NK-92 (cell line): Measurements from ENCODE around the gene EEF1AKMT3.

Experiments
- DNase-seq: peaks from one replicate; lab custom pipeline; 2025; ENCODE audit not compliant: unreplicated experiment; lab: John Stamatoyannopoulos, UW

EEF1AKMT3 gene

DNA sequence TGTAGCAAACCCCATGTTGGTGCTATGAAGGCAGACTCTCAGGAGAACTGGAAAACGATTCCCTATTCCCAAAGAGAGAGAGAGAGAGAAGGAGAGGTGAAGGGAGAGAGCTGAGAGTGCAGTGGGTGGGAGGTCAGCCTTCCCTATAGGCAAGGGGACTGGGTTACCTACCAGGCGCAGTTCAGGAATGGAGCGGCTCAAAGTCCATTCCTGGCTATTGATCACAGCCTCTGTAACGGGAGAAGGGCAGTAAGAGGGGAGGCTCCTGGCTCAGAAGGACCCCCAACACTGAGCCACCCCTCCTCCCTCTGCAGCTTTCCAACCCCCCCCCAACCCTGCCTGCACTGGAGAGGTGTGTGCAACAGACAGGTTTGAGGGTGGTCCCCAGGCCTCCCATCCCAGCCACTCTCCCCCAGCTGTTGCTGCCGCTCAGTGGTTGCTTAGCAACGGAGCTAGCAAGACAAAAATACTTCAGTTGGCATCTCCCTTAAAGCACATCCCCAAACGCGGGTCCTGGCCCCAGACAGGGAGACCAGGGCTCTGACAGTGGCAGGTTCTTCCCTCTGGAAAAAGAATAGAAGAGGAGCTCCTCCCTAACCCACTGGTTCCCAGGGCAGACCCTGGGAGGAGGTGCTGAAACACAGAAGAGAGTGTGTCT lies 37.1 kb upstream of the EEF1AKMT3 start:
- DNase-seq = no peak

- no peak for DNase-seq
Observed at GRCh38 chr12:57735952-57736740, 36.3 kb upstream of the EEF1AKMT3 start.

DNA sequence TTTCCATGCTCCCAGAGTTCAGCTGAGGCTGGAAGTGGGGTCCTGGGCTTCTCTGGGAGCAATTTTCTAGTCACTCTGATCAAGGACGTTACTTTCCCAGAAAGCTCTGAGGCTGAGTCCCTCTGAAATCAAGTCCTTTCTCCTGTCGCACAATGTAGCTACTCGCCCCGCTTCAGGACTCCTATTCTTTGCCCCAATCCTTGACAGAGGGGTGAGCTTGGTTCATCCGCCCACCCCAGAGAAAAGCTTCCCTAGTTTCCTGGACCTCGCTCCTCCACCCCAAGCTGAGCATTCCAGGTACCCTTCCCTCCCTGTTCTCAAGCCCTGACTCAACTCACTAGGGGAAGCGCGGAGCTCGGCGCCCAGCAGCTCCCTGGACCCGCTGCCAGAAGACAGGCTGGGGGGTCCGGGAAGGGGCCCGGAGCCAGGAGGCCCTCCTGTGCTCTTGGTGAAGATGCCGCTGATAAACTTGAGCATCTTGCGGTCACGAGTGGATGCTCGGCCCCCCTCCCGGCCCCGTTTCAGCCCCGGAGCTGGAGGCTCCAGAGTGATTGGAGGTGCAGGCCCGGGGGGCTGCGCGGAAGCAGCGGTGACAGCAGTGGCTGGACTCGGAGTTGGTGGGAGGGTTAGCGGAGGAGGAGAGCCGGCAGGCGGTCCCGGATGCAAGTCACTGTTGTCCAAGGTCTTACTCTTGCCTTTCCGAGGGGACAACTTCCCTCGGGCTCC lies 35.5 kb upstream of the EEF1AKMT3 start:
- DNase-seq = no peak

GRCh38 chr12:57737467-57738460 lies 34.6 kb upstream of the EEF1AKMT3 start:
- DNase-seq = no peak

- no peak for DNase-seq
Observed at GRCh38 chr12:57738661-57739237, 33.7 kb upstream of the EEF1AKMT3 start, which contains the start of gene AGAP2. Gene AGAP2 (minus strand): TSS chr12:57738742. CDS start chr12:57738246, 496 bp downstream.

DNA sequence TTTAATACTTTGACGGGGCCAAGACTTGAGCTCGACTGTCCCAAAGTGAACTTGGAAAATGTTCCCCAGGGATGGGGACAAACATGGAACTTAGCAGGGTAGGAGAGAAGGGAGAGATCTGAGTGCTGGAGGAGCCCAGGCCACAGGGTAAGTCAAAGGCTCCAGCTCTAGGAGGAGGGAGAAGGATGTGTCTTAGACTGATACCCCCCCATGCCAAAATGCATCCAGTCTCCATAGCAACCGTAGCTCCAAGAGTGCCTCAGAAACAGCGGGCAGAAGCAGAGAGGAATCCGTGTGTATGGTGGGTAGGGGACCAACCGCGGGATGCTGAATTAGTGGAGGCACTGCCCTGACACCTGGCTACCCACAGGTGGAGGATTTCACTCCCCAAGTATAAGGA lies 33.0 kb upstream of the EEF1AKMT3 start:
- no peak for DNase-seq

GRCh38 chr12:57739914-57740538 lies 32.4 kb upstream of the EEF1AKMT3 start:
- DNase-seq = no peak

GRCh38 chr12:57740656-57741412 lies 31.6 kb upstream of the EEF1AKMT3 start:
- DNase-seq = peak; percentile 34

GRCh38 chr12:57741413-57741789 lies 31.0 kb upstream of the EEF1AKMT3 start:
- DNase-seq = no peak

DNA sequence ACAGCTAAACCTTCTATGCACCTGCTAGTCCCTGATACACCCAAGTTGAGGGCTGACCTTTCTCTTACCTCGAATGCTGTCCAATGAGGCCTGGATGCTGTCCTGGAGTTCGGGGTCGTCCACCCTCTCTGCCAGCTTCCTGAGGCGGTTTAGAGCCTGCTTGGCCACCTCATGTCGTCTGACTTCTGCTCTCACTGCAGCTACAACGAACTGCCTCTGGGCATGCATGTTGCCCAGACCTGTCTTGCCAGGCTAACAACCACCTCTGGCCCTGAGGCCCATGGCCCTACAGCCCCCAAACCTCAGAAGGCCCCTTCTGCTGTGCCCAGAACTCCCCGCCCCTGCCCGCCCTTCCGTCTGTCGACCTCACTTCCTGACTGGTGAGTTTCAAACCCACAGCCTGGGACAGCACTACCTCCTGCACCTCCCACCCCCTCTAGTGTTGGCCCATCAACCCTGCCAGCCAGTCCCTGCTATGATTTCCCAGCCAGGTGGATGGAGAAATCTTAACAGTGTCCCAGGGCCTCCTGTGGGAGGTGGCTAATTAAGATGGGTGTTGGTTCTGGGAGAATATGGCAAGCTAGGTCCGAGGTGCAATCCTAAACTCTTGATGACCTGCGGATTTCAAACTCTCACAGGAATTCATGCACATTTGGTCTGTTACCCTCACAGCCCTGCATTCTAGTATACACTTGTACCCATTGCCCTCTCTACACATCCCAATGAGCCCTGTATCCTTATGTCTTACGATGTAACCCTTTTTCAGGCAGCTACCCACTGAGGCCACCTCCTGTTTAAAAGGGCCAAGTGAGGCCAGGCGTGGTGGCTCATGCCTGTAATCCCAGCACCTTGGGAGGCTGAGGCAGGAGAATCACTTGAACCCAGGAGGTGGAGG lies 30.3 kb upstream of the EEF1AKMT3 start:
- DNase-seq = no peak

- no peak for DNase-seq
Observed at GRCh38 chr12:57743769-57744168, 28.6 kb upstream of the EEF1AKMT3 start.

DNA sequence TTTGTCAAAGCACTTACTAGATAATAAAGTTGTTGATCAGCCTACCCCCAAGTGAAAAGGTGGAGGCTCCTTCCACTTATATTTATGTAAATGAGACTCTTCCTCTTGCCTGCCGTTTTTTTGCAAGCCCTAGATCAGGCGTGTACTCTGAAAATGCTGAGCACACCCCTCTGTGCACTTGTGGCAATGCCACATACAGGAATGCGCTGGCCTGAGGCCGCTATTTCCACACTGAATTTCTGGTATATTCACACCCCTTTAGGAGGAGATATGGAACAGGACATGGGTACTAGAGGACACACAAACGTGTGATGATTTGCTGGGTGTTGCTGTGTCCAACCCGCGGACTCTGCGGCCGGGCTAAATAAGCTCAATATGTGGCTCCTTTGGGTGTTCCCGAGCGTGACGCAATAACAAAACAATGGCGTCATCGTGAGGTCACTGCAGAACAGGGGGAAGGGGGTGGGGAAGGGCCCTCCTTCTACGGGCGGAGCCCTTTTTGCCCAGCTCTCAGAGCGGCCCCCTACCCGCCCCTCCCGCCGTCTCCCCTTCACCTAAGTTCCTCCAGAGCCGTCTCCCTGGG lies 28.1 kb upstream of the EEF1AKMT3 start:
- DNase-seq = no peak

DNA sequence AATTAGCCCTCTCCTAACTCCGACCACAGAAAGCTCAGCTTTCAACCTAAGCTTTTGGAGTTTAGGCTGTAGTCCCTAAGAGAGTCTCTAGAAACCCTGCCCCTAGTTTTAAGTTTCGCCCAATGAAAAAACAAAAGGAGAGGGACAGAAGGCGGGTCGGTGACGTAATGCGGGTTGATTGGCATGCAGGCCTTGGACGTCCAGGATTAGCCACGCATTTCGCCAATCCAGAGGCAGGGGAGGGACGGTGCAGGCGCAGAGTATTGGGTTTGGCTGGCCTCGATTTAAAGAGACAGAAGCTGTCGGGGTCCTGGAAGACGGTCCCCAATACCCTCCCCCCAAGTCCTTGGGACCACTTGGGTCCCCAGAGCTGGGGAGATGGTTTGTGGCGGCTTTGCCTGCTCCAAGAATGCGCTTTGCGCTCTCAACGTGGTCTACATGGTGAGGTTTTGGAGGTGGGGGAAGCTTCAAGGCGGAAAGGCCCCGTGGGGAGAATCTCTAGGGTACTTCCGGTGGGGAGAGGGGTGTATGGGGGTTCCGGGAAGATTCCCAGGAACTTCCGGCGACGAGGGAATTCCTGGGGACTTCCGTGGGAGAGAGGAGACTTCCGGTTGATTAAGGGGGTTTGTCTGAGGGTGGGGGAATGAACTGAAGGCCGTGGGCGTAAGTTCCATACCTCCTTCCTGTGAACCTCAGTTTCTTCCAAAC lies 27.5 kb upstream of the EEF1AKMT3 start, which contains the start of gene TSPAN31:
TSPAN31 (plus strand) TSS at position 263 of the 708 bp plus-strand sequence; CDS start at position 379, 116 bp downstream.
- peak; percentile 68 for DNase-seq

- no peak for DNase-seq
Observed at GRCh38 chr12:57745485-57745881, 26.9 kb upstream of the EEF1AKMT3 start.

DNA sequence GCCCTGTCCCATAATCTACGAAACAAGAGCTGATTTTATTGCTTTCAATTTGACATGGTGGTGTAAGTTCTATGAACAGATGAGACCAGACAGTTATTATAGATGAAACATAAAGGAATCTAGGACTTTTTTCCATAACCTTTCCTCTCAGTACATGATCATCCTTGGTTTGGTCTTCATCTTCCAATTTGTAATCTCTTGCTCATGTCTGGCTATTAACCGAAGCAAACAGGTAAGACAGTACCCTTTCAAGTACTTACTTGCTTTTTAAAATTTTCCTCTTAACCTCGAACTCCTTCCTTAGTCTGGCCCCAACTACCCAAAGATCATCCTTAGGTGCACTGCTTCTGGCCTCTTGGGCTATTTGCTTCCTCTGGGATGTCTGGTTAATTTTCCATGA lies 26.4 kb upstream of the EEF1AKMT3 start:
- no peak for DNase-seq

DNA sequence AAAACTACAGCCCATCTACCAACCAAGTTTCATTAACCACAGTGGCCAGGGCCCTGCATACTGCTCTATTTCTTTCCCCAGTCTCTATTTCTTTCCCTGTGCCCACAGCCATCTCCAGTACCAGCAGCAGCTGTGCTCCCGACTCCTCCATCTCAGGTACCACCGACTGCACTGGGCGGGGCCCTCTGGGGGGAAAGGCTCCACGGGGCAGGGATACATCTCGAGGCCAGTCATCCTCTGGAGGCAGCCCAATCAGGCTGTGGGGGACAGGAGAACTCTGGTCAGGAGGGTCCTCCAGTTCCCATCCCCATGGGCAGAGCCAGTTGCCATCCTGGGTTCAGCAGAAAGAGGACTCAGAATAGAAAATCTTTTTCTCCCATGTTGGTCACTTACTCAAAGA lies 23.4 kb upstream of the EEF1AKMT3 start:
- DNase-seq = no peak
